ENCODE measurements around the gene FAM3A. TPM values are rescaled to one million over a fixed set of nuclear protein-coding genes. Genes with fewer than 3 reads are reported as not detected.

Gene FAM3A
- total and polyA plus RNA-seq, 10 donors = 29.1 to 54.5 (median 35.0) TPM

- TF ChIP-seq POLR2A (IDR thresholded peaks at IDR 0.05) = no peak
- TF ChIP-seq POLR2AphosphoS5 (IDR thresholded peaks at IDR 0.05) = no peak
- TF ChIP-seq, protein P1, sequence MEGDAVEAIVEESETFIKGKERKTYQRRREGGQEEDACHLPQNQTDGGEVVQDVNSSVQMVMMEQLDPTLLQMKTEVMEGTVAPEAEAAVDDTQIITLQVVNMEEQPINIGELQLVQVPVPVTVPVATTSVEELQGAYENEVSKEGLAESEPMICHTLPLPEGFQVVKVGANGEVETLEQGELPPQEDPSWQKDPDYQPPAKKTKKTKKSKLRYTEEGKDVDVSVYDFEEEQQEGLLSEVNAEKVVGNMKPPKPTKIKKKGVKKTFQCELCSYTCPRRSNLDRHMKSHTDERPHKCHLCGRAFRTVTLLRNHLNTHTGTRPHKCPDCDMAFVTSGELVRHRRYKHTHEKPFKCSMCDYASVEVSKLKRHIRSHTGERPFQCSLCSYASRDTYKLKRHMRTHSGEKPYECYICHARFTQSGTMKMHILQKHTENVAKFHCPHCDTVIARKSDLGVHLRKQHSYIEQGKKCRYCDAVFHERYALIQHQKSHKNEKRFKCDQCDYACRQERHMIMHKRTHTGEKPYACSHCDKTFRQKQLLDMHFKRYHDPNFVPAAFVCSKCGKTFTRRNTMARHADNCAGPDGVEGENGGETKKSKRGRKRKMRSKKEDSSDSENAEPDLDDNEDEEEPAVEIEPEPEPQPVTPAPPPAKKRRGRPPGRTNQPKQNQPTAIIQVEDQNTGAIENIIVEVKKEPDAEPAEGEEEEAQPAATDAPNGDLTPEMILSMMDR (IDR thresholded peaks at IDR 0.05 in 8 of 11, conservative IDR thresholded peaks at IDR 0.05 in 3 of 11) = no peak
- WGBS, 5 donors = 82 to 99% (median 88%) methylated on average over 5 of the region's 5 CpGs
- H3K27ac ChIP-seq = no peak overlapping the region
These were observed 34.8 kb downstream of the FAM3A start for GRCh38 chrX:154481195-154481594.

GRCh38 chrX:154478728-154479622 lies 37.1 kb downstream of the FAM3A start, which contains the start of gene LAGE3:
LAGE3 (minus strand) TSS chrX:154479281; CDS start chrX:154478915, 366 bp downstream.
- Histone ChIP-seq H3K36me3 (peaks cover 0 to 6% (median 0%) of the 10 kb centered on the region in 6 donors), H3K4me1 (peaks cover 0 to 26% (median 8%) of the 10 kb centered on the region in 6 donors), H3K9me3 (no peaks in the 10 kb centered on the region), H3K4me3 (peak within 1 kb of the TSS; percentile 18 to 70 (median 46)), H3K27me3 (replicated peaks in 1 of 7) (no peaks in the 10 kb centered on the region), H3K27ac (peak within 1 kb of the TSS; percentile 75 to 92 (median 88))
- intact Hi-C loops (cut with DNase I; ENCODE audit: low total_unique reads) = no loop called here
- TF ChIP-seq, protein P1 (IDR thresholded peaks at IDR 0.05 in 8 of 11, conservative IDR thresholded peaks at IDR 0.05 in 3 of 11) = peak in 1 of 11 experiments; percentile 11
- peak in 1 of 3 donors; percentile 39 for TF ChIP-seq POLR2A (IDR thresholded peaks at IDR 0.05)
- TF ChIP-seq POLR2AphosphoS5 (IDR thresholded peaks at IDR 0.05) = peak; percentile 88 to 91 (median 90)
- peak; percentile 97 for DNase-seq
- 1 to 54% (median 3%) methylated on average over 10 to 85 of the region's 85 CpGs for WGBS, 5 donors

More at GRCh38 chrX:154481195-154481594, 34.8 kb downstream of the FAM3A start:
- Histone ChIP-seq H3K9me3 (no peaks in the 10 kb centered on the region), H3K4me1 (peaks cover 0 to 46% (median 24%) of the 10 kb centered on the region in 6 donors), H3K27me3 (replicated peaks in 1 of 7) (no peaks in the 10 kb centered on the region), H3K4me3 (no peak overlapping the region), H3K36me3 (peaks cover 0 to 20% (median 0%) of the 10 kb centered on the region in 6 donors)
- DNase-seq = no peak
- intact Hi-C loops (cut with DNase I; ENCODE audit: low total_unique reads) = no loop called here

DNA sequence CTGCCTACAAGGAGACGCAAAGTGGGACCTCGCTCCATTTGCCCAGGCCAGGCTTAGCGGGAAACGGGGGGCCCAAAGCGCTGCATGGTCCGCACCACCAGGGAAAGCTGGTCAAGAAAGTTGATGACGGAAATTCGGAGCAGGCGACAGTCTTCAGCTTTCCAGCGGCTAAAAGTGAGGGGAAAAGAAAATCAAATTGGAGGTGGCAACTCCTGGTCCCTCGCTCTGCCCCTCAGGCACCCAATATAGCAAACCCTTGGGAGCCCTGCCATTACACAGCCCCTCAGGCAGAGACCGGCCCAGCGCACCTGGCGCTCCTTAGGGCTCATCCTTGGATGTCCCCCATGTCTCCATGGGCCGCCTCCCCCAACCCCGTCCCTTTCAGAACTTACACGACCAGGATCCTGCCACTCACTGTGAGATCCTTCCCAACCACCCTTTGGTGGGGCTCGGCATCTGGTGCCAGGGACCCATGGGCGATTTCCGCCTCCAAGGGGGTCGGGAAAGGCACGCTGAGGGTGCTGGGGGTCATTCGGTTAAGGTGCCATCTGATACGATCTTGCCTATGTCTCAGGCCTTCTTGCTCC lies 38.0 kb downstream of the FAM3A start:
- intact Hi-C loops (cut with DNase I; ENCODE audit: low total_unique reads) = no loop called here
- WGBS, 5 donors = 62 to 77% (median 67%) methylated on average over 23 to 24 of the region's 24 CpGs
- no peak for TF ChIP-seq POLR2AphosphoS5 (IDR thresholded peaks at IDR 0.05)
- no peak for TF ChIP-seq POLR2A (IDR thresholded peaks at IDR 0.05)
- TF ChIP-seq, protein P1 (IDR thresholded peaks at IDR 0.05 in 8 of 11, conservative IDR thresholded peaks at IDR 0.05 in 3 of 11) = no peak
- Histone ChIP-seq H3K4me3 (peak overlapping the region in 6 of 8 donors; percentile 40 to 70 (median 52)), H3K36me3 (peaks cover 0 to 4% (median 0%) of the 10 kb centered on the region in 6 donors), H3K27ac (peak overlapping the region; percentile 75 to 92 (median 88)), H3K27me3 (replicated peaks in 1 of 7) (no peaks in the 10 kb centered on the region), H3K9me3 (no peaks in the 10 kb centered on the region), H3K4me1 (peaks cover 0 to 24% (median 8%) of the 10 kb centered on the region in 6 donors)
- DNase-seq = peak; percentile 79

Data from spleen (tissue), 11 donors.